Peyer's patch (tissue), 4 donors: ENCODE data around the gene RHOJ. TPM values are rescaled to one million over a fixed set of nuclear protein-coding genes. Genes with fewer than 3 reads are reported as not detected.

ENCODE experiments used
- DNase-seq, 3 donors: peaks; one replicate each; pipeline ENCODE4 v3.0.0-alpha.2; 2017 to 2019
- H3K27ac ChIP-seq, 4 donors: fragments of 200-600 bp; sonication (generic); one replicate each; pipeline ENCODE4 v1.5.1; 2016 to 2019
- H3K27me3 ChIP-seq, 2 donors: fragments of 200-600 bp; sonication (generic); one replicate each; pipeline ENCODE4 v1.5.1; 2019
- H3K36me3 ChIP-seq, 3 donors: fragments of 200-600 bp; sonication (generic); one replicate each; pipeline ENCODE4 v1.5.1; 2016 to 2019
- H3K4me1 ChIP-seq, 4 donors: fragments of 200-600 bp; sonication (generic); one replicate each; pipeline ENCODE4 v1.5.1; 2016 to 2019
- H3K4me3 ChIP-seq, 4 donors: fragments of 200-600 bp; sonication (generic); 1 replicate in 3 of 4; 2 replicates in 1 of 4; pipeline ENCODE4 v1.5.1; 2016 to 2019; ENCODE audit warnings: mild to moderate bottlenecking in 1 of 4
- H3K9me3 ChIP-seq, 4 donors: fragments of 200-600 bp; sonication (generic); one replicate each; pipeline ENCODE4 v1.5.1; 2016 to 2019; ENCODE audit warnings: mild to moderate bottlenecking in 1 of 4
- POLR2A ChIP-seq, 2 donors: fragments of 450-650 bp; IDR thresholded peaks; one replicate each; pipeline ENCODE4 v1.5.1; 2017; ENCODE audit warnings: antibody characterized with exemption in 2 of 2, mild to moderate bottlenecking in 2 of 2, moderate library complexity in 2 of 2
- total RNA-seq, 4 donors: library from RNA; depleted of rRNA; stranded (reverse); fragments of >200 nt; gene quantifications; one replicate each; pipeline ENCODE4 v1.1.0, GENCODE V29; 2016
- TF ChIP-seq, protein P1 (sequence below), 6 experiments: fragments of 450-650 bp in 4 of 6; fragments of 200-600 bp in 2 of 6; sonication (generic) in 1 of 6; IDR thresholded peaks; one replicate each; pipeline ENCODE4 v1.5.1; 2017 to 2019; ENCODE audit warnings: antibody characterized with exemption in 6 of 6, mild to moderate bottlenecking in 3 of 6, moderate library complexity in 1 of 6

The RHOJ gene
- total RNA-seq, 4 donors from 2014 or later = 3.0 to 43.7 (median 4.7) TPM

DNA sequence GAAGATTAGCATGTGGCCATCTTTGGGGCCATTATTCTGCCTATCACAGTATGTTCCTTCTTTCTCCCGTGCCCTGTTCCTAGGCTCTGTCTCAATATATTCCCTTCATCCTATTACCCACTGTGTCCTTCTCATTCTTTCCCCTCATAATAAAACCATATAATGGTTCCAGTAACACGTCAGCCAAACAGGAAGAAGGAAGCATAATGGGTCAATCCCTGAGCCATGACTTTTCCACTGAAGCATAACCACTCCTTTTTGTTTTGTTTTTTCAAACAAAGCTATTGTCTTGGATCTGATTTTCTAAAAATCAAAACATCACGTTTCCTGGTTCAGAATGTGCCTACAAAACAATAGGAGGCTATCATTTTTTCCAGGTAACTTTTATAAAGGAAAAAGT, 21.3 kb upstream of the RHOJ start:
- H3K4me3 ChIP-seq = no peak overlapping the region
- H3K27me3 ChIP-seq = no peaks in the 10 kb centered on the region
- H3K27ac ChIP-seq = no peak overlapping the region
- H3K9me3 ChIP-seq = no peaks in the 10 kb centered on the region
- no peak for DNase-seq
- TF ChIP-seq, protein P1, sequence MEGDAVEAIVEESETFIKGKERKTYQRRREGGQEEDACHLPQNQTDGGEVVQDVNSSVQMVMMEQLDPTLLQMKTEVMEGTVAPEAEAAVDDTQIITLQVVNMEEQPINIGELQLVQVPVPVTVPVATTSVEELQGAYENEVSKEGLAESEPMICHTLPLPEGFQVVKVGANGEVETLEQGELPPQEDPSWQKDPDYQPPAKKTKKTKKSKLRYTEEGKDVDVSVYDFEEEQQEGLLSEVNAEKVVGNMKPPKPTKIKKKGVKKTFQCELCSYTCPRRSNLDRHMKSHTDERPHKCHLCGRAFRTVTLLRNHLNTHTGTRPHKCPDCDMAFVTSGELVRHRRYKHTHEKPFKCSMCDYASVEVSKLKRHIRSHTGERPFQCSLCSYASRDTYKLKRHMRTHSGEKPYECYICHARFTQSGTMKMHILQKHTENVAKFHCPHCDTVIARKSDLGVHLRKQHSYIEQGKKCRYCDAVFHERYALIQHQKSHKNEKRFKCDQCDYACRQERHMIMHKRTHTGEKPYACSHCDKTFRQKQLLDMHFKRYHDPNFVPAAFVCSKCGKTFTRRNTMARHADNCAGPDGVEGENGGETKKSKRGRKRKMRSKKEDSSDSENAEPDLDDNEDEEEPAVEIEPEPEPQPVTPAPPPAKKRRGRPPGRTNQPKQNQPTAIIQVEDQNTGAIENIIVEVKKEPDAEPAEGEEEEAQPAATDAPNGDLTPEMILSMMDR (IDR thresholded peaks at IDR 0.05) = no peak
- TF ChIP-seq POLR2A (IDR thresholded peaks at IDR 0.05) = no peak
- no peaks in the 10 kb centered on the region for H3K4me1 ChIP-seq
- H3K36me3 ChIP-seq = no peaks in the 10 kb centered on the region

- Histone ChIP-seq H3K27me3 (no peaks in the 10 kb centered on the region), H3K4me3 (no peak overlapping the region), H3K9me3 (no peaks in the 10 kb centered on the region), H3K4me1 (no peaks in the 10 kb centered on the region), H3K27ac (no peak overlapping the region), H3K36me3 (no peaks in the 10 kb centered on the region)
- no peak for TF ChIP-seq POLR2A (IDR thresholded peaks at IDR 0.05)
- TF ChIP-seq, protein P1 (IDR thresholded peaks at IDR 0.05) = no peak
- DNase-seq = no peak
These were observed 17.8 kb upstream of the RHOJ start for GRCh38 chr14:63186453-63186852.

GRCh38 chr14:63191211-63191610, 13.0 kb upstream of the RHOJ start:
- Histone ChIP-seq H3K9me3 (no peaks in the 10 kb centered on the region), H3K27me3 (no peaks in the 10 kb centered on the region), H3K27ac (no peak overlapping the region), H3K4me1 (no peaks in the 10 kb centered on the region), H3K4me3 (no peak overlapping the region), H3K36me3 (no peaks in the 10 kb centered on the region)
- TF ChIP-seq, protein P1 (IDR thresholded peaks at IDR 0.05) = no peak
- TF ChIP-seq POLR2A (IDR thresholded peaks at IDR 0.05) = no peak
- DNase-seq = no peak

GRCh38 chr14:63192085-63192484, 12.2 kb upstream of the RHOJ start:
- no peak overlapping the region for H3K27ac ChIP-seq
- no peak overlapping the region for H3K4me3 ChIP-seq
- no peak for TF ChIP-seq POLR2A (IDR thresholded peaks at IDR 0.05)
- TF ChIP-seq, protein P1 (IDR thresholded peaks at IDR 0.05) = no peak
- no peaks in the 10 kb centered on the region for H3K36me3 ChIP-seq
- H3K27me3 ChIP-seq = no peaks in the 10 kb centered on the region
- H3K9me3 ChIP-seq = no peaks in the 10 kb centered on the region
- no peaks in the 10 kb centered on the region for H3K4me1 ChIP-seq
- DNase-seq = no peak

- no peaks in the 10 kb centered on the region for H3K9me3 ChIP-seq
- no peak for DNase-seq
- H3K4me1 ChIP-seq = no peaks in the 10 kb centered on the region
- TF ChIP-seq POLR2A (IDR thresholded peaks at IDR 0.05) = no peak
- TF ChIP-seq, protein P1 (IDR thresholded peaks at IDR 0.05) = no peak
- no peaks in the 10 kb centered on the region for H3K36me3 ChIP-seq
- H3K4me3 ChIP-seq = no peak overlapping the region
- no peak overlapping the region for H3K27ac ChIP-seq
- H3K27me3 ChIP-seq = no peaks in the 10 kb centered on the region
These were observed 11.0 kb upstream of the RHOJ start for GRCh38 chr14:63193236-63193635.
